AG04449 (cell line): ENCODE measurements around the gene C8G.

Source experiments
- CTCF ChIA-PET: fragments of 350-600 bp; formaldehyde crosslinking; extraction: SDS; loops from one replicate; lab custom pipeline; 2021; ENCODE audit warnings: antibody characterized with exemption; lab: Yijun Ruan, JAX
- POLR2A ChIA-PET: fragments of 400-600, 350-600 bp; formaldehyde crosslinking; extraction: SDS; loops from one replicate; lab custom pipeline; 2020; ENCODE audit warnings: antibody characterized with exemption, inconsistent platforms; lab: Yijun Ruan, JAX
- DNase-seq: peaks from one replicate; pipeline ENCODE4 v3.0.0-alpha.2; 2010; ENCODE audit warnings: low read depth, low spot score
- H3K4me3 ChIP-seq: 2 replicates; pipeline ENCODE4 v1.5.1; 2011; ENCODE audit warnings: low read depth, mild to moderate bottlenecking, control low read depth, low read length
- TF ChIP-seq, protein P1 (sequence below): IDR thresholded peaks from one replicate; pipeline ENCODE4 v1.5.1; 2011; ENCODE audit warnings: mild to moderate bottlenecking, moderate library complexity, low read length, control low read depth, inconsistent platforms; ENCODE audit not compliant: insufficient read depth; ENCODE audit errors: missing control alignments

Gene C8G

GRCh38 chr9:136916330-136917184 is 28.5 kb upstream of the C8G start:
- ChIA-PET POLR2A (no interaction called here), CTCF (no interaction called here)
- no peak overlapping the region for H3K4me3 ChIP-seq
- TF ChIP-seq, protein P1, sequence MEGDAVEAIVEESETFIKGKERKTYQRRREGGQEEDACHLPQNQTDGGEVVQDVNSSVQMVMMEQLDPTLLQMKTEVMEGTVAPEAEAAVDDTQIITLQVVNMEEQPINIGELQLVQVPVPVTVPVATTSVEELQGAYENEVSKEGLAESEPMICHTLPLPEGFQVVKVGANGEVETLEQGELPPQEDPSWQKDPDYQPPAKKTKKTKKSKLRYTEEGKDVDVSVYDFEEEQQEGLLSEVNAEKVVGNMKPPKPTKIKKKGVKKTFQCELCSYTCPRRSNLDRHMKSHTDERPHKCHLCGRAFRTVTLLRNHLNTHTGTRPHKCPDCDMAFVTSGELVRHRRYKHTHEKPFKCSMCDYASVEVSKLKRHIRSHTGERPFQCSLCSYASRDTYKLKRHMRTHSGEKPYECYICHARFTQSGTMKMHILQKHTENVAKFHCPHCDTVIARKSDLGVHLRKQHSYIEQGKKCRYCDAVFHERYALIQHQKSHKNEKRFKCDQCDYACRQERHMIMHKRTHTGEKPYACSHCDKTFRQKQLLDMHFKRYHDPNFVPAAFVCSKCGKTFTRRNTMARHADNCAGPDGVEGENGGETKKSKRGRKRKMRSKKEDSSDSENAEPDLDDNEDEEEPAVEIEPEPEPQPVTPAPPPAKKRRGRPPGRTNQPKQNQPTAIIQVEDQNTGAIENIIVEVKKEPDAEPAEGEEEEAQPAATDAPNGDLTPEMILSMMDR: no peak
- no peak for DNase-seq

DNA sequence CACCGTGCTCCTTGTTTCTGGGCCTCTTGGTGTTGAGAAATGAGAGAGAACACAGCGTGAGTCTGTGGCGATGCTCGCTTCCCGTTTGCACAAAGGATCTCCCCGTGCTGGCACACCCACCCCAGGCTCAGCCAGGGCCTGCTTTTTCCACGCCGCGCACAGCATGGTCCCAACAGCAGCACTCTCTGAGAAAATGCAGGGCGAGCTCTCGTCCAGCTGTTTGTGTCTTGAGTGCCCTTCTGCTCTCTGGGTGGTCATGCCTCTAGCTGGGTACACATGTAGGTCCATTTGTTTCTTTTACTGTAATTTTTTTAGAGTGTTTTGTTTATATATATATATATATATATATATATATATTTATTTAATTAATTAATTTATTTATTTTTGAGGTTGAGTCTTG is 27.1 kb upstream of the C8G start:
- no peak overlapping the region for H3K4me3 ChIP-seq
- ChIA-PET POLR2A (no interaction called here), CTCF (no interaction called here)
- DNase-seq: no peak
- TF ChIP-seq, protein P1: no peak

DNA sequence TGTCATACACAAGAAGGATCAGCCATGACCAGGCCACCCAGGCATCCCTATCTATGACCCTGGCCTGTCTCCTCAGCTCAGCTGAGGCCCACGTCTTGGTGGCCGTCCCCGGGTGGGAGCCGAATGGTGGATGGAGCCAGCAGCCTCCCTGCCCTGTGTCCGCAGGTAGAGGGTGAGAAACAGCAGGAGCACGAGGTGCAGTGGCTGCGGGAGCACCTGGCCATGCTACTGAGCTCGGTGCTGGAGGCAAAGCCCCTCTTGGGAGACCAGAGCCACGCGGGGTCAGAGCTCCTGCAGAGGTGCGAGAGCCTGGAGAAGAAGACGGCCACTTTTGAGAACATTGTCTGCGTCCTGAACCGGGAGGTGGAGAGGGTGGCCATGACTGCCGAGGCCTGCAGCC is 25.0 kb upstream of the C8G start:
- H3K4me3 ChIP-seq: no peak overlapping the region
- TF ChIP-seq, protein P1: no peak
- POLR2A ChIA-PET: no interaction called here
- CTCF ChIA-PET: interaction anchor here (0.9 to 2.1 kb wide), 3 partner anchors 16 to 115 kb away, joined by 3 to 6 read pairs (median 4); no protein-coding TSS in a partner anchor
- no peak for DNase-seq

DNA sequence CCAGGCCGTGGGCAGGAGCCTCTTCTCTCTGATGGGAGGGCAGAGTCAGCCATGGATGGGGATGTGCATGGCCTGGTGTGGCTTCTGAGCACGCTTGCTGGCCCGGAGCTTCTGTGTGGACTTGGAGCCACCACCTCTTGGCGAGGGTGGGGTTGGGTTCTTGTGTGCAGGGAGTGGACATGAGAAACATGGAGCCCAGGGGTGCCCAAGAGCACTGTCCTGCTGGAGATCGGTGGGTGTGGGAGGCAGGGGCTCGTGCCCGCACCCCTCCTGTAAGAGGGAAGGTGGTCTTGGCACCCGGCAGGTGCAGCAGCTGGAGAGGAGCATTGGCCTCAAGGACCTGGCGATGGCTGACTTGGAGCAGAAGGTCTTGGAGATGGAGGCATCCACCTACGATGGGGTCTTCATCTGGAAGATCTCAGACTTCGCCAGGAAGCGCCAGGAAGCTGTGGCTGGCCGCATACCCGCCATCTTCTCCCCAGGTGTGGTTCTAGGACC is 24.3 kb upstream of the C8G start:
- POLR2A ChIA-PET: no interaction called here
- no peak for DNase-seq
- H3K4me3 ChIP-seq: no peak overlapping the region
- CTCF ChIA-PET: interaction anchor here (0.9 to 2.1 kb wide), 2 partner anchors 15 to 114 kb away, joined by 4 to 6 read pairs; no protein-coding TSS in a partner anchor
- TF ChIP-seq, protein P1: no peak

GRCh38 chr9:136921307-136921706 is 23.7 kb upstream of the C8G start:
- DNase-seq: no peak
- ChIA-PET CTCF (interaction anchor here (2.1 kb wide), 1 partner anchor 15 kb away, joined by 6 read pairs; no protein-coding TSS in a partner anchor), POLR2A (no interaction called here)
- TF ChIP-seq, protein P1: no peak
- H3K4me3 ChIP-seq: no peak overlapping the region

DNA sequence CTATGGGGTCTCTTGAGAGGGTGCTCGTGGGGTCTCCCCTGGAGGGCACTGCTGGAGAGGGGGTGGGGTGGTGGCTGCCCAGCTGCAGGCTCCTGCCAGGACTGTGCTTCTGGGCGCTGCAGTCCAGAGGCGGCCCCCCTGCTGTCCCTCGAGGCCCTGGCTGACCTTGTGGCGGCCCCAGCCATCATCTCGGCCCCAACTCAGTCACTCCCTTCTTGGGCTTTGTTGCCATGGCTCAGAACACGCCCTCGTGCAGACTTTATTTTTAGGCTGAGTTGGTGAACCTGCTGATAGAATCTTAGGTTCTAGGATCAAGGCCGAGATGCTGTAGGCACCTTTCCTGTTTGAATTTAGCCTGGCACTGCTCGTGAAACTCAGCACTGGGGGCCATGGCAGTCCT is 23.3 kb upstream of the C8G start:
- CTCF ChIA-PET: no interaction called here

More for the DNA sequence above, 23.3 kb upstream of the C8G start:
- no peak overlapping the region for H3K4me3 ChIP-seq
- POLR2A ChIA-PET: no interaction called here
- TF ChIP-seq, protein P1: no peak
- DNase-seq: no peak
